OCI-LY7 (cell line): ENCODE data around the gene SELPLG.
"Not testable (repeated sequence)": the region's sequence is repeated elsewhere in the genome, so short reads cannot be mapped to it uniquely, and the experiment has no call there.

Source experiments
- EZH2phosphoT487 ChIP-seq: fragments of 200-600 bp; sonication (generic); IDR thresholded peaks from 2 replicates; pipeline ENCODE4 v1.6.1; 2018; ENCODE audit warnings: low read depth, borderline replicate concordance, mild to moderate bottlenecking, mixed run types, antibody characterized with exemption, low read length, moderate library complexity, mixed read lengths
- TF ChIP-seq, protein P1 (sequence below): fragments of 200-600 bp; sonication (generic); conservative IDR thresholded peaks from 2 replicates; pipeline ENCODE4 v1.5.1; 2014; ENCODE audit warnings: mild to moderate bottlenecking, antibody characterized with exemption, low read length, moderate library complexity, mixed read lengths

- TF ChIP-seq, protein P1, sequence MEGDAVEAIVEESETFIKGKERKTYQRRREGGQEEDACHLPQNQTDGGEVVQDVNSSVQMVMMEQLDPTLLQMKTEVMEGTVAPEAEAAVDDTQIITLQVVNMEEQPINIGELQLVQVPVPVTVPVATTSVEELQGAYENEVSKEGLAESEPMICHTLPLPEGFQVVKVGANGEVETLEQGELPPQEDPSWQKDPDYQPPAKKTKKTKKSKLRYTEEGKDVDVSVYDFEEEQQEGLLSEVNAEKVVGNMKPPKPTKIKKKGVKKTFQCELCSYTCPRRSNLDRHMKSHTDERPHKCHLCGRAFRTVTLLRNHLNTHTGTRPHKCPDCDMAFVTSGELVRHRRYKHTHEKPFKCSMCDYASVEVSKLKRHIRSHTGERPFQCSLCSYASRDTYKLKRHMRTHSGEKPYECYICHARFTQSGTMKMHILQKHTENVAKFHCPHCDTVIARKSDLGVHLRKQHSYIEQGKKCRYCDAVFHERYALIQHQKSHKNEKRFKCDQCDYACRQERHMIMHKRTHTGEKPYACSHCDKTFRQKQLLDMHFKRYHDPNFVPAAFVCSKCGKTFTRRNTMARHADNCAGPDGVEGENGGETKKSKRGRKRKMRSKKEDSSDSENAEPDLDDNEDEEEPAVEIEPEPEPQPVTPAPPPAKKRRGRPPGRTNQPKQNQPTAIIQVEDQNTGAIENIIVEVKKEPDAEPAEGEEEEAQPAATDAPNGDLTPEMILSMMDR = not testable (repeated sequence)
- TF ChIP-seq EZH2phosphoT487 = not testable (repeated sequence)
These were observed 59.4 kb downstream of the SELPLG start for GRCh38 chr12:108574276-108574675.
